NT2/D1 (cell line): ENCODE results near the gene NEK2.

Source experiments
- SUZ12 ChIP-seq: IDR thresholded peaks from 2 replicates; pipeline ENCODE4 v1.6.1; 2011; ENCODE audit not compliant: insufficient read length, insufficient read depth; ENCODE audit errors: extremely low read depth
- YY1 ChIP-seq: IDR thresholded peaks from 2 replicates; pipeline ENCODE4 v1.6.1; 2011; ENCODE audit not compliant: insufficient read length, insufficient read depth
- ZNF274 ChIP-seq: IDR thresholded peaks from 2 replicates; pipeline ENCODE4 v1.6.1; 2011; ENCODE audit warnings: mild to moderate bottlenecking, low read depth, low read length

DNA sequence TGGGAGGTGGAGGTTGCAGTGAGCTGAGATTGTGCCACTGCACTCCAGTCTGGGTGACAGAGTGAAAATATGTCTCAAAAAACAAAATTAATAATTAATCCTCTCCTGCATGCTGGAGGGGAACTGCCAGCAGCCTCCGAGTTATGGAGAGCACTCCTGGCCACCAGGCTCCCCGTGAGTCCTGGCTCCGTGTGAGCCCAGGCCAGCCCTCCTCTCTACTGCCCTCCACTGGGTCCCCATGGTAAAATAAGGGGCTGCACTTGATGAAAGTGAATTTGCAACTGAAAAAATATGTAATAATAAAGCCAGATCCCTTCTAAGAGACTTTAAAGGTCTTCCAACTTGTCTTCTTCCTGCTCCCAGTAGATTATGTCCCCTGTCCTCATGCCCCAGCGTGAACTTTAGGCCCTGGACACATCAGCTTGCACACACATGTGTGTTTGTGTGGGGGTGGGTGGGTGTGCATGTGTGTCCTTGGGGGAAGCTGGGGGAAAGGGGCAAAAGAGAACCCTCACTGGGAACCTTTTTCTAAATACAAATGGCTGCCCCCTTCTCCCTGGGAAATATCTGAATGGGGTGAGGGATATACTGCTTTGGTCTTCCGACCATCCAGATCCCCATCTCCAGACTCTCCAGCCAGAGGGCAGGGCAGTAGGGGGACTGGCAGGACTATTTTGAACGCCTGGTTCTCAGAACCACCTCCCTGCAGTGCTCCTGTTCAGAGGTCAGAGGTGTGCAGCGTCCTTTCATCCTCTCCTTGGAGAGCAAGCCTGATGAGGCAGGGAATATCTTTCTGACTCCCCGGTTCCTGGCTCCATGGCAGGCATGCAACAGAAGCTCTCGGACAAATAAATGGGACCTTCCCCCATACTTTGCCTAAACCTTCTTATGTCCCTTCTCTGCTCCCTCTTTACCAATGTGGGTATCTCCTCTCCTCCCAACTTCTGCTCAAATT, 26.2 kb downstream of the NEK2 start:
- TF ChIP-seq SUZ12 (no peak), ZNF274 (no peak), YY1 (no peak)
